Upper lobe of left lung (tissue), 6 donors: ENCODE results near the gene SEMA4D. TPM values are rescaled to one million over a fixed set of nuclear protein-coding genes. Genes with fewer than 3 reads are reported as not detected.

Experiments
- ATAC-seq, 2 donors: fragments of 200-7000 bp; cut with Tn5 transposase; one replicate each; pipeline ENCODE4 v1.9.1; 2022; ENCODE audit warnings: mild to moderate bottlenecking in 2 of 2, moderate library complexity in 2 of 2; ENCODE audit not compliant: low FRiP score in 2 of 2
- DNase-seq, 2 donors: peaks; one replicate each; pipeline ENCODE4 v3.0.0-alpha.2; 2019 to 2020
- H3K27ac ChIP-seq, 4 donors: fragments of 200-600 bp; sonication (generic); one replicate each; pipeline ENCODE4 v1.5.1; 2016 to 2019
- H3K27me3 ChIP-seq, 4 donors: fragments of 200-600 bp; sonication (generic); one replicate each; pipeline ENCODE4 v1.5.1; 2017 to 2019
- H3K36me3 ChIP-seq, 4 donors: fragments of 200-600 bp; sonication (generic); one replicate each; pipeline ENCODE4 v1.5.1; 2016 to 2019
- H3K4me1 ChIP-seq, 4 donors: fragments of 200-600 bp; sonication (generic); one replicate each; pipeline ENCODE4 v1.5.1; 2018 to 2019
- H3K4me3 ChIP-seq, 4 donors: fragments of 200-600 bp; sonication (generic); one replicate each; pipeline ENCODE4 v1.5.1; 2017 to 2019; ENCODE audit warnings: mild to moderate bottlenecking in 2 of 4, moderate library complexity in 1 of 4
- H3K9me3 ChIP-seq, 4 donors: fragments of 200-600 bp; sonication (generic); one replicate each; pipeline ENCODE4 v1.5.1; 2018 to 2019
- EP300 ChIP-seq, 4 donors: sonication (generic); formaldehyde crosslinking; IDR thresholded peaks; one replicate each; pipeline ENCODE4 v1.5.1; 2017; ENCODE audit warnings: antibody characterized with exemption in 4 of 4, control low read depth in 2 of 4
- POLR2A ChIP-seq, 4 donors: fragments of 450-650 bp; IDR thresholded peaks; one replicate each; pipeline ENCODE4 v1.5.1; 2016 to 2017; ENCODE audit warnings: antibody characterized with exemption in 4 of 4, mild to moderate bottlenecking in 2 of 4
- POLR2AphosphoS5 ChIP-seq, 2 donors: sonication (generic); formaldehyde crosslinking; IDR thresholded peaks; one replicate each; pipeline ENCODE4 v1.5.1; 2017; ENCODE audit warnings: antibody characterized with exemption in 2 of 2
- WGBS, 2 donors: methylation state at CpG; one replicate each; pipeline ENCODE4 v1.1.5; 2017 to 2018; 5-methylcytosine and 5-hydroxymethylcytosine counted together
- total RNA-seq, 6 donors: library from RNA; depleted of rRNA in 4 of 6; stranded (reverse); fragments of >200 nt in 4 of 6; gene quantifications; one replicate each; pipeline versions ENCODE4 v1.1.0 to v1.2.1, GENCODE V29; 2016 to 2021
- TF ChIP-seq, protein P1 (sequence below), 6 experiments: fragments of 450-650 bp in 4 of 6; fragments of 200-600 bp in 2 of 6; sonication (generic) in 2 of 6; IDR thresholded peaks; one replicate each; pipeline ENCODE4 v1.5.1; 2016 to 2019; ENCODE audit warnings: antibody characterized with exemption in 6 of 6
- donor health status: DM: no; HTN: no; CAD: no; lungs with moderate emphysema.
- donor health status: DM: no; HTN: yes; CAD: no; lungs with severe emphysema.

The SEMA4D gene
- total RNA-seq, 6 donors from 2014 or later: 24.6 to 61.3 (median 41.8) TPM

DNA sequence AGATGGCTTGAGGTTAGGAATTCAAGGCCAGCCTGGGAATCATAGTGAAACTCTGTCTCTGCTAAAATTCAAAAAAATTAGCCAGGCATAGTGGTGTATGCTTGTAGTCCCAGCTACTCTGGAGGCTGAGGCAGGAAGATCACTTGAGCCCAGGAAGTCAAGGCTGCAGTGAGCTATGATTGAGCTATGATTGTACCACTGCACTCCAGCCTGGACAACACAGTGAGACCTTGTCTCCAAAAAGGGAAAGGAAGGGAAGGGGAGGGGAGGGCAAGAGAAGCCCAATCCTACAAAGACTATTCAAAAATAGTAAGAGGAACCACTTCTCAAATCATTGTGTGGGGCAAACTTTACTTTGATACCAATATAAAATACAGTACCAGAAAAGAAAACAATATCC, 11.2 kb downstream of the SEMA4D start:
- Histone ChIP-seq H3K27me3 (no peaks in the 10 kb centered on the region), H3K27ac (no peak overlapping the region), H3K4me1 (peaks cover 0 to 5% (median 2%) of the 10 kb centered on the region in 4 donors), H3K9me3 (no peaks in the 10 kb centered on the region), H3K4me3 (no peak overlapping the region), H3K36me3 (no peaks in the 10 kb centered on the region)
- TF ChIP-seq, protein P1, sequence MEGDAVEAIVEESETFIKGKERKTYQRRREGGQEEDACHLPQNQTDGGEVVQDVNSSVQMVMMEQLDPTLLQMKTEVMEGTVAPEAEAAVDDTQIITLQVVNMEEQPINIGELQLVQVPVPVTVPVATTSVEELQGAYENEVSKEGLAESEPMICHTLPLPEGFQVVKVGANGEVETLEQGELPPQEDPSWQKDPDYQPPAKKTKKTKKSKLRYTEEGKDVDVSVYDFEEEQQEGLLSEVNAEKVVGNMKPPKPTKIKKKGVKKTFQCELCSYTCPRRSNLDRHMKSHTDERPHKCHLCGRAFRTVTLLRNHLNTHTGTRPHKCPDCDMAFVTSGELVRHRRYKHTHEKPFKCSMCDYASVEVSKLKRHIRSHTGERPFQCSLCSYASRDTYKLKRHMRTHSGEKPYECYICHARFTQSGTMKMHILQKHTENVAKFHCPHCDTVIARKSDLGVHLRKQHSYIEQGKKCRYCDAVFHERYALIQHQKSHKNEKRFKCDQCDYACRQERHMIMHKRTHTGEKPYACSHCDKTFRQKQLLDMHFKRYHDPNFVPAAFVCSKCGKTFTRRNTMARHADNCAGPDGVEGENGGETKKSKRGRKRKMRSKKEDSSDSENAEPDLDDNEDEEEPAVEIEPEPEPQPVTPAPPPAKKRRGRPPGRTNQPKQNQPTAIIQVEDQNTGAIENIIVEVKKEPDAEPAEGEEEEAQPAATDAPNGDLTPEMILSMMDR (IDR thresholded peaks at IDR 0.05): no peak
- TF ChIP-seq POLR2AphosphoS5 (IDR thresholded peaks at IDR 0.05) (no peak), EP300 (IDR thresholded peaks at IDR 0.05) (no peak), POLR2A (IDR thresholded peaks at IDR 0.05) (no peak)
- ATAC-seq (no peak), DNase-seq (no peak)

DNA sequence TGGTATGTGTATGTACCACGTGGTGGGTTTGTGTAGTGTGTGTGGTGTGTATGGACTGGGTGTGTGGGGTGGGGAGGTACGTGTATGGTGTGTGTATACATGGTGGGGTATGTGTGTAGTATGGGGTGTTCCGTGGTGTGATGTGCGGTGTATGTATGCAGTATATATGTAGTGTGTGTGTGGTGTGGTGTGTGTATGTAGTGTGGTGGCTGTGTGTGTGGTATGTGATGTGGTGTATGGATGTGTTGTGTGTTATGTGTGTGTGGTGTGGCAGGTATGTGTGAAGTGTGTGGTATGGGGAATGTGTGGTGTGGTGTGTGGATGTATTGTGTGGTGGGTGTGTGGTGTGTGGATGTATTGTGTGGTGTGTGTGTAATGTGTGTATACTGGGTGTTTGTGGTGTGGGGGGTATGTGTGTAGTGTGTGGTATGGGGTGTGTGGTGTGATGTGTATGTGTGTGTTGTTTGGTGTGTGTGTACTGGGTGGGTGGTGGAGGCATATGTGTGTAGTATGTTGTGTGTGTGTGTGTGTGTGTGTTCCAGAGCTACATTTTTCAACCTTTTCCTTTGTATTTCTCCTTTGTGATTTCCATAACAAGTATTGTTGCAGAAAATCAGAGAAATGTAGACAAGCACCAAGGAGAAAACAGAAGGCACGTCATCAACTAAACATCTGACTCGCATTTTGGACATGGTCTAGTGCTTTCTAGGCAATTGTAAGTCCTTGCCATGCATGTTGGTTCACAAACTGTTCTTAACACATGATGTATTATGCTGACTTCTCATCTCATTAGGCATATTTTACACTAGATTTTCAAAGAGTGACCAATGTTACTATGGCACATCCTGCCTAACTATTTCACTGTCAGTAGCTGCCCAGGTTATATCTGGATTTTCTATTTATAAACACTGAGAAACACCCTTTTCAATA, 13.2 kb downstream of the SEMA4D start:
- 81 to 89% methylated on average over 6 of the region's 6 CpGs for WGBS, 2 donors
- ATAC-seq: peak; percentile 35 to 61
- Histone ChIP-seq H3K4me3 (peak overlapping the region in 3 of 4 donors; percentile 16 to 32 (median 26)), H3K36me3 (no peaks in the 10 kb centered on the region), H3K27ac (no peak overlapping the region), H3K4me1 (peaks cover 0 to 5% (median 1%) of the 10 kb centered on the region in 4 donors), H3K27me3 (no peaks in the 10 kb centered on the region), H3K9me3 (no peaks in the 10 kb centered on the region)
- TF ChIP-seq, protein P1 (IDR thresholded peaks at IDR 0.05): no peak
- no peak for TF ChIP-seq POLR2AphosphoS5 (IDR thresholded peaks at IDR 0.05)
- TF ChIP-seq POLR2A (IDR thresholded peaks at IDR 0.05): no peak
- TF ChIP-seq EP300 (IDR thresholded peaks at IDR 0.05): no peak
- DNase-seq: no peak

DNA sequence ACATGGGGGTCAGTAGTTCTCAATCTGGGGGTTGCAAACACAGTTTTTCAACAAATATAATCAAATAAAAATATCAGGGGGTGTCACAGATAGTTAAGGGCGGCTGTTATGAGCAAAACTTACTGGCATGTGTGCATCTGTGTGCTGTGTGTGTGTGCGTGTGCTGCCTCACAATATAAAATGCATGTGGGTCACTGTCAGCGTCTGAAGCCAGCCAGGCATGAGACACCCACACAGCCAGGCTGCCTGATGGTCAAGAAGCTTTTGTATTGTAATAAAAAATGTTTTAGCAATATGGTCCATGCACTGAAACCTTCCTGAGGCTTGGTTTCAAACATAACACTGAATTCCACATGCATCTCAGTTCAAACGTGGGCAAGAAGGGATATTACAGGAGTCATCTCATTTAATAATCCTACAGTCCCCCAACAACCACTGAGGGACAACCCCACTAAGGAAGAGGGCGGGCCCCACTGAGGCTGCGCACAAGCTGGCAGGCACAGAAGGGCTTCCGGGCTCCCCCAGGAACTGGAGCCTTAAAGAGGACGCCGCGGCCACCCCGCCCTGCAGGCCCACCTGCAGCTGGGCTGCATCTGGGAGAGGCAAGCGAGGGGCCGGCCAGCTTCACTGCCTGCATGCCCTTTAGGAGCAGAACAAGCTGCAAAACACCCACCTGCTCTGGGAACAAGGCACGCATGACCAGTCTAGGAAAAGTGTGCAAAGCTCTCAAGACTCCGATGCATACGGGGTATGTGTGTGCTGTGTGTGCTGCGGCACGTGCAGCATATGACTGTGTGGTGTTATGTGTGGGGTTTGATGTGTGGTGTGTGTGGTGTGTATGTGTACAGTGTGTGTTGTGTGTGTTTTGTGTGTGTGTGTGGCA, 14.1 kb downstream of the SEMA4D start:
- peaks cover 0 to 5% (median 1%) of the 10 kb centered on the region in 4 donors for H3K4me1 ChIP-seq
- TF ChIP-seq, protein P1 (IDR thresholded peaks at IDR 0.05): no peak
- no peak for TF ChIP-seq EP300 (IDR thresholded peaks at IDR 0.05)
- TF ChIP-seq POLR2A (IDR thresholded peaks at IDR 0.05): no peak
- TF ChIP-seq POLR2AphosphoS5 (IDR thresholded peaks at IDR 0.05): no peak
- DNase-seq: peak in 1 of 2 donors; percentile 84
- no peaks in the 10 kb centered on the region for H3K9me3 ChIP-seq
- peak overlapping the region in 1 of 4 donors; percentile 13 for H3K27ac ChIP-seq
- WGBS, 2 donors: 71 to 79% methylated on average over 12 to 18 of the region's 18 CpGs
- H3K36me3 ChIP-seq: no peaks in the 10 kb centered on the region
- no peaks in the 10 kb centered on the region for H3K27me3 ChIP-seq
- H3K4me3 ChIP-seq: peak overlapping the region in 3 of 4 donors; percentile 16 to 32 (median 26)
- peak; percentile 56 to 59 for ATAC-seq

DNA sequence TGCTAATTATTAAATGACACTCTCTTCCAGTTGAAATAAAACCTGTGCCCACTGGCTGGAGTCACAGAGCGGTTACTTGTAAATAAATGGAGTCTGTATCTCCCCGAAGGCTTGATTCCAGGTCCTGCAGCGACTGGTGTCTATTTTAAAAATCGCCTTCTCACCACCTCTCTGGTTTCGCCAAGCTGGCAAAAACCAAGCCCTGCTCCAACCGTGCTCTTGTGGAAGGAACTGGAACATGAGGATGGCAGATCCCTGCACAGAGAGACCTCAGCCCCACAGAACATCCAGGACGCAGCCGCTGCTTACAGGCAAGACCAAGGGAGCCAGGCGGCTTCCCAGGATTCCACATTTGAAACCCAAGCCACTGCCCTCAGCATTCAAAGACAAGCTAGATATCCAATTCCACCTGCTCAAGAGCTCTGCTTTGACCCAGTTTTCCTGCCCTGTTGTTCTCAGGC, 15.0 kb downstream of the SEMA4D start:
- no peak overlapping the region for H3K27ac ChIP-seq
- 84 to 90% methylated on average over 7 to 9 of the region's 9 CpGs for WGBS, 2 donors
- no peaks in the 10 kb centered on the region for H3K27me3 ChIP-seq
- H3K4me3 ChIP-seq: no peak overlapping the region
- H3K36me3 ChIP-seq: no peaks in the 10 kb centered on the region
- TF ChIP-seq, protein P1 (IDR thresholded peaks at IDR 0.05): no peak
- TF ChIP-seq POLR2A (IDR thresholded peaks at IDR 0.05) (no peak), EP300 (IDR thresholded peaks at IDR 0.05) (no peak), POLR2AphosphoS5 (IDR thresholded peaks at IDR 0.05) (no peak)
- H3K4me1 ChIP-seq: peaks cover 0 to 9% (median 3%) of the 10 kb centered on the region in 4 donors
- H3K9me3 ChIP-seq: no peaks in the 10 kb centered on the region
- ATAC-seq (no peak), DNase-seq (no peak)
